ENCODE results near the gene ASTN2.

- TF ChIP-seq EZH2 (IDR thresholded peaks at IDR 0.05; ENCODE audit: borderline replicate concordance, insufficient read depth, low read length, poor library complexity, severe bottlenecking) (no peak), CTCF (IDR thresholded peaks at IDR 0.05; ENCODE audit: poor library complexity, severe bottlenecking) (no peak), EP300 (conservative IDR thresholded peaks at IDR 0.05; ENCODE audit: poor library complexity, severe bottlenecking) (no peak), MXI1 (conservative IDR thresholded peaks at IDR 0.05; ENCODE audit: poor library complexity, severe bottlenecking) (no peak), POLR2AphosphoS5 (IDR thresholded peaks at IDR 0.05) (no peak), SMC3 (conservative IDR thresholded peaks at IDR 0.05; ENCODE audit: poor library complexity) (no peak), REST (IDR thresholded peaks at IDR 0.05; ENCODE audit: borderline replicate concordance) (no peak)
These were observed 696.7 kb downstream of the ASTN2 start for GRCh38 chr9:116718111-116718510.
